Right atrium auricular region (tissue), 2 donors: ENCODE results near the gene HOMER1. TPM values are rescaled to one million over a fixed set of nuclear protein-coding genes. Genes with fewer than 3 reads are reported as not detected.

ENCODE experiments used
- DNase-seq: peaks from one replicate; pipeline ENCODE4 v3.0.0-alpha.2; 2019; ENCODE audit warnings: low spot score
- H3K27ac ChIP-seq, 2 donors: fragments of 200-600 bp; sonication (generic); 1 replicate in 1 of 2; 2 replicates in 1 of 2; pipeline ENCODE4 v1.5.1; 2016 to 2019
- H3K27me3 ChIP-seq, 2 donors: fragments of 200-600 bp; sonication (generic); one replicate each; pipeline versions ENCODE4 v1.5.1 to v1.6.0; 2017 to 2019
- H3K36me3 ChIP-seq: fragments of 200-600 bp; sonication (generic); one replicate; pipeline ENCODE4 v1.5.1; 2016
- H3K4me1 ChIP-seq, 2 donors: fragments of 200-600 bp; sonication (generic); one replicate each; pipeline versions ENCODE4 v1.5.1 to v1.6.0; 2017 to 2019
- H3K4me3 ChIP-seq, 2 donors: fragments of 200-600 bp; sonication (generic); 1 replicate in 1 of 2; 2 replicates in 1 of 2; pipeline ENCODE4 v1.5.1; 2017 to 2019; ENCODE audit warnings: mild to moderate bottlenecking in 1 of 2, moderate library complexity in 1 of 2
- H3K9me3 ChIP-seq, 2 donors: fragments of 200-600 bp; sonication (generic); one replicate each; pipeline ENCODE4 v1.5.1; 2019
- CTCF ChIP-seq, 2 donors: fragments of 200-600 bp; sonication (generic); IDR thresholded peaks; one replicate each; pipeline ENCODE4 v1.5.1; 2019; ENCODE audit warnings: antibody characterized with exemption in 2 of 2
- total RNA-seq, 2 donors: library from RNA; depleted of rRNA; stranded (reverse); fragments of >200 nt; gene quantifications; one replicate each; pipeline ENCODE4 v1.1.0, GENCODE V29; 2016

Gene HOMER1
- total RNA-seq, 2 donors from 2014 or later = 30.1 to 31.4 TPM

GRCh38 chr5:79464695-79465332 lies 49.1 kb downstream of the HOMER1 start:
- Histone ChIP-seq H3K27me3 (no peaks in the 10 kb centered on the region), H3K9me3 (no peaks in the 10 kb centered on the region), H3K36me3 (no peaks in the 10 kb centered on the region), H3K4me1 (peaks cover 0 to 6% of the 10 kb centered on the region in 2 donors), H3K4me3 (no peak overlapping the region), H3K27ac (no peak overlapping the region)
- DNase-seq = no peak
- peak; percentile 51 to 71 for TF ChIP-seq CTCF (IDR thresholded peaks at IDR 0.05)

DNA sequence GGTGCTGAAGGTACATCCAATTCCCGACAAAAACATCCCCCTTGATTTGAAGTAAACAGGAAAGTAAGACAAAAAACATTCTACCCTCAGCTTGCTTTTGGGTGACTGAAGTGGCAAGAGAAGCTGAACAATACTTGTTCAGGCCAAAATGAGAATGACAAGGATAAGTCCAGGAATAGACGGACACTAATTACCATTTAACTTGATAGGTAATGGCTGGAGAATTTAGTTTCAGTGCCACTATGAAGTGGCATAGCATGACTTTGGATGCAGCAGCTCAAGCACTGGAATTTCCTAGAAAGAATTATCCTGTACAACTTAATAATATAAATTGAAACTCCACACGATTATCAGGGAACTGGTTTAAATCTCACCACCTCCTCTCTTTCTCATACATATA lies 49.7 kb downstream of the HOMER1 start:
- TF ChIP-seq CTCF (IDR thresholded peaks at IDR 0.05) = no peak
- H3K9me3 ChIP-seq = no peaks in the 10 kb centered on the region
- H3K36me3 ChIP-seq = no peaks in the 10 kb centered on the region
- no peak overlapping the region for H3K27ac ChIP-seq
- no peak for DNase-seq
- H3K4me1 ChIP-seq = peaks cover 0 to 6% of the 10 kb centered on the region in 2 donors
- H3K4me3 ChIP-seq = no peak overlapping the region
- no peaks in the 10 kb centered on the region for H3K27me3 ChIP-seq

GRCh38 chr5:79459626-79460025 lies 54.3 kb downstream of the HOMER1 start:
- no peak overlapping the region for H3K27ac ChIP-seq
- no peak for DNase-seq
- TF ChIP-seq CTCF (IDR thresholded peaks at IDR 0.05) = no peak
- peaks cover 0 to 10% of the 10 kb centered on the region in 2 donors for H3K4me1 ChIP-seq
- H3K27me3 ChIP-seq = no peaks in the 10 kb centered on the region
- no peaks in the 10 kb centered on the region for H3K36me3 ChIP-seq
- H3K4me3 ChIP-seq = no peak overlapping the region
- no peaks in the 10 kb centered on the region for H3K9me3 ChIP-seq

DNA sequence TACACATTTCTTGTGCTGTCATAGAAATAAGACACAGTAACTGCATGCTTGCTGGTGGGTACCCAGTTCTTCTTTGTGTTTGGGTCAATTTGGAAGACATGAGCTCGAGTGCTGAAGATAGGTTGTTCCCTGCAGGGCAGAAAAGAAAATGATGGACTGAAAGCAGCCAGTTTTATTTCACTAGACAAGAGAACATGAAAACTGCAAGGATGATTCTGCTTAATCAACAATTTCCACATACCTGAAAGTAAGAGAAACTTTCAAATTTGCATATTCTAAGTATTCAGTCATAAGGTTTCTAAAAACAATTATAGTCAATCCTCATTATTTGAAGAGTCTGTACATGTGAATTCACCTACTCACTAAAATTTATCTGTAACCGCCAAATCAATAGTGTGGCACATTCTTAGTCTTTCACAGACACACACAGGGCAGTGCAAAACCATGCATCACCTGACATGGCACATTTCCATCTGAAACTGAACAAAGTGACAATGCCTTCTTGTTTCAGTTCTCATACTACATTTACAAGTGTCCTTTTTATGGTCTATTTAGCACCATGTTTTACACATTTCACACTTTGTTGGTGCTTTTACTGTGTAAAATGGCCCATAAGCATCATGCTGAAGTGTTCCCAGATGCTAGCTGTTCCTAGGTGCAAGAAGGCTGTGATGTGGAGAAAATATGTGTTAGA lies 56.9 kb downstream of the HOMER1 start:
- Histone ChIP-seq H3K4me3 (no peak overlapping the region), H3K9me3 (no peaks in the 10 kb centered on the region), H3K27me3 (no peaks in the 10 kb centered on the region), H3K27ac (no peak overlapping the region), H3K4me1 (peaks cover 0 to 4% of the 10 kb centered on the region in 2 donors), H3K36me3 (no peaks in the 10 kb centered on the region)
- no peak for TF ChIP-seq CTCF (IDR thresholded peaks at IDR 0.05)
- DNase-seq = no peak

DNA sequence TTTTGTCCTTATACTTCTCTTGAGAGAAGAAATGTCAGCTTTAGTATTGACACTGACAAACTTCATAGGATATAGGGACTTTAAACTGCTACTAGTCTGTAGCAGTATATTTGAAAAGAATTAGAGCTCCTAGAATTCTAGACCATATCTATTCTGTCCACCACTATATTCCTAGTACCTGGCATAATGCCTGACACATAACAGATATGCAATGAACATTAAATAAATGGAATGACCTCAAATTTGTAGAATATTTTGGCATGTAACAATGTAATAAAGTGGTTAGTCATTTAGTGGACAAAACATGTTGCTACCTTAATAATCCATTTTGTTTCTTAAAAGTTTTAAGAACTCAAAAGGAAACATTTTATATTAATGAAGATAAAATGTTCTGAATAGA lies 57.5 kb downstream of the HOMER1 start:
- no peak overlapping the region for H3K27ac ChIP-seq
- TF ChIP-seq CTCF (IDR thresholded peaks at IDR 0.05) = no peak
- no peaks in the 10 kb centered on the region for H3K36me3 ChIP-seq
- H3K27me3 ChIP-seq = no peaks in the 10 kb centered on the region
- H3K4me1 ChIP-seq = peaks cover 0 to 4% of the 10 kb centered on the region in 2 donors
- DNase-seq = no peak
- no peak overlapping the region for H3K4me3 ChIP-seq
- no peaks in the 10 kb centered on the region for H3K9me3 ChIP-seq
